Activated CD4-positive, alpha-beta memory T cell treated with anti-CD3 and anti-CD28 coated beads, Interleukin-2, amount 10 ng/mL, durations not matched to agents 7 days and 5 days (primary cell): ENCODE results near the gene FGF8. TPM values are rescaled to one million over a fixed set of nuclear protein-coding genes. Genes with fewer than 3 reads are reported as not detected.
"Not testable (repeated sequence)": the region's sequence is repeated elsewhere in the genome, so short reads cannot be mapped to it uniquely, and the experiment has no call there.

Source experiments
- CTCF ChIA-PET: fragments of 350-600 bp; sonication (Branson Sonifier 250); formaldehyde crosslinking; loops from one replicate; lab custom pipeline; 2021; ENCODE audit warnings: antibody characterized with exemption, inconsistent platforms; lab: Charles Lee
- POLR2A ChIA-PET: fragments of 350-600 bp; sonication (Branson Sonifier 250); formaldehyde crosslinking; loops from one replicate; lab custom pipeline; 2021; ENCODE audit warnings: antibody characterized with exemption; lab: Charles Lee
- DNase-seq: peaks from one replicate; pipeline ENCODE4 v3.0.0-alpha.2; 2020
- H3K27ac Mint-ChIP-seq: one replicate; pipeline ENCODE4 v1.8.0; 2021; ENCODE audit warnings: mild to moderate bottlenecking, mixed read lengths
- H3K27me3 Mint-ChIP-seq: one replicate; pipeline ENCODE4 v1.8.0; 2021; ENCODE audit warnings: mixed read lengths
- H3K36me3 Mint-ChIP-seq: one replicate; pipeline ENCODE4 v1.8.0; 2021; ENCODE audit warnings: low read depth, mixed read lengths
- H3K4me1 Mint-ChIP-seq: one replicate; pipeline ENCODE4 v1.8.0; 2021; ENCODE audit warnings: mixed read lengths
- H3K4me3 Mint-ChIP-seq: one replicate; pipeline ENCODE4 v1.8.0; 2021; ENCODE audit warnings: mild to moderate bottlenecking, mixed read lengths
- H3K9me3 Mint-ChIP-seq: one replicate; pipeline ENCODE4 v1.8.0; 2021; ENCODE audit warnings: mixed read lengths
- total RNA-seq, 2 experiments: library from RNA; stranded (reverse); gene quantifications; one replicate each; pipeline ENCODE4 v1.2.3, GENCODE V29; 2021

The FGF8 gene
- total RNA-seq, 2 experiments from 2014 or later, result not detected

DNA sequence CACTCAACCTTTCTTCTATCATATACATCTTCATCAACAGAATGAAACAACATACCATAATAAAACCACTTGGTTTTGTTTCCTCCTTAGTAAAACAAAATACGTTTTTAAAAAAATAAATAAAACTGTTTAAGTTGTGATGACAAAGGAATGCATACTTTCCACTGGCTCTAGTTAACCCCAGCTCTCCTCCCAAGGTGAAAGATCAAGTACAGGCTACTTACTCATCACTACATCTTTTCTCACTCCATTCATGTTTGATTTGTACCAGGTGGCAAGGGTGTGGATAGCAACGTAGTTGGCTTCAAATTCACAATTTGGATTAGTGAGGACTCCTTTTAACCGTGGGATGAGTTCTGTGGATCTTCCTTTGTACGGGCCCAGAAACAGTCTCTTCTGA is 27.6 kb upstream of the FGF8 start:
- Mint-ChIP-seq H3K27ac (no peak overlapping the region), H3K36me3 (peaks cover 61% of the 10 kb centered on the region), H3K4me1 (peaks cover 7% of the 10 kb centered on the region), H3K27me3 (no peaks in the 10 kb centered on the region), H3K4me3 (no peak overlapping the region), H3K9me3 (no peaks in the 10 kb centered on the region)
- POLR2A ChIA-PET, result interaction anchor here (1.7 kb wide), 1 partner anchor 18 kb away, joined by 4 read pairs; no protein-coding TSS in a partner anchor
- DNase-seq, result no peak
- CTCF ChIA-PET, result interaction anchor here (0.6 to 1.3 kb wide), 3 partner anchors 37 to 295 kb away, joined by 3 to 4 read pairs (median 3); no protein-coding TSS in a partner anchor

DNA sequence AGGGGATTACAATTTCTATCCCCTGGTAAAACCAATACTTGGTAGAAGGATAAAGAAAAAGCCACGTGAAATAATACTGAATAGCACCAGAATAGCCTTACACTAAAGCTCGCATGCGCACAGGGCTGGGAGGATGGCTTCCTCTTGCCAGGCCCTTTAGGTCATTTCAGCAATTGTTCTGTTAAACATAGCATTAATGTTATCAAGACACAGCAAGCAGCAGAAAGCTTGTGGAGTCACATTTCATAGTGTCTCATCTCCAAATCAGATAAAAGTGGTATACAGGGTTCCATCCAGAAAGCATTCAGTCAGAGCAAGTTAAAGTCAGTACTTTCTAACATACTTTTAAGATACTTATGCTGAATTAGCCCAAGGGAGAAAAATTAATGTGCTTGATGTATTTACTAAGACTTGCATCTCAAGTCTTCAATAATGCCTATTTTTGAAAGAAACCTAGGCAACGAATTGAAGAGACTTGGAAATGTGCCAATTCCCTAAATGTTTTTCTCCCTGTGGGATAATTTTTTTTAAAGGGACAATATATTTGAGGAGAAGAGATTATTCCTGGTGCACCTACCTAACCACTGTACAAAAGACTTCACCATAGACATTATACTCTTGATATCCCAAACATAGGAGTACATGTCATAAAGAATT is 21.6 kb upstream of the FGF8 start:
- ChIA-PET POLR2A (interaction anchor here (0.7 to 3.6 kb wide), 5 partner anchors 12 to 1718 kb away, joined by 3 to 31 read pairs (median 4); partner anchors contain the start of gene OGA), CTCF (interaction anchor here (0.7 to 2.3 kb wide), 5 partner anchors 14 to 363 kb away, joined by 3 to 13 read pairs (median 4); partner anchors contain the start of gene NPM3)
- Mint-ChIP-seq H3K27ac (no peak overlapping the region), H3K36me3 (peaks cover 82% of the 10 kb centered on the region), H3K4me1 (peaks cover 9% of the 10 kb centered on the region), H3K9me3 (no peaks in the 10 kb centered on the region), H3K27me3 (no peaks in the 10 kb centered on the region), H3K4me3 (no peak overlapping the region)
- DNase-seq, result no peak

DNA sequence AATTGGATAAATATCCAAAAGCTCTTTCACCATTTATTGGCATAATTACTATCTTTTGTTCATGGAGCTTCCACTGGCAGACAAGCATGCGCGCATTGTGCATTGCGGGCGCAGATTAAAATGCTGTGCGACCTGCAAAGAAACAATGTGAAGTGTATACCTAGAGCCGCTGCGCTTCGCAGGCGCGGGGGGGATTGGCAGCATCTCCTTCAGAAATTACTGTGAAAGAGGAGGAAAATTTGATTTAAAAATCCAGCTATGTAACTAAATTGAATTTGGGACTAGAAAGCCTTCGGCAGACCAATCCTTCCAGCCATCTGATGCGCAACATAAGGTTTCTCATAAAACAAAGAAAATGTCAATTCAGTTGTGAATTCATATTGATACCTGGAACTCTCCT is 17.6 kb upstream of the FGF8 start:
- H3K36me3 Mint-ChIP-seq, result peaks cover 70% of the 10 kb centered on the region
- CTCF ChIA-PET, result interaction anchor here (0.9 to 1.3 kb wide), 2 partner anchors 11 to 12 kb away, joined by 3 read pairs; no protein-coding TSS in a partner anchor
- H3K27ac Mint-ChIP-seq, result no peak overlapping the region
- no peak for DNase-seq
- POLR2A ChIA-PET, result no interaction called here
- H3K9me3 Mint-ChIP-seq, result no peaks in the 10 kb centered on the region
- H3K27me3 Mint-ChIP-seq, result no peaks in the 10 kb centered on the region
- H3K4me3 Mint-ChIP-seq, result no peak overlapping the region
- peaks cover 4% of the 10 kb centered on the region for H3K4me1 Mint-ChIP-seq

DNA sequence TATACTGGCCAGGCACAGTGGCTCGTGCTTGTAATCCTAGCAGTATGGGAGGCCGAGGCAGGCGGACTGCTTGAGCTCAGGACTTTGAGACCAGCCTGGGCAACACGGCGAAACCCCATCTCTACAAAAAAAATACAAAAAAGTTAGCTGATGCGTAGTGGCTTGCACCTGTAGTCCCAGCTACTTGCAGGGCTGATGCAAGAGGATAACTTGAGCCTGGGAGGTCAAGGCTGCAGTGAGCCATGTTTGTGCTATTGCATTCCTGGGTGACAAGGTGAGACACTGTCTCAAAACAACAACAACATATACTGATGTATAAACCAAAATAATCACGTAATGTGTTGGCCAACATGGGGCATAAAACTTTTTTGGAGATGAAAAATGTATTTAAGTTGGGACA is 13.8 kb upstream of the FGF8 start:
- H3K9me3 Mint-ChIP-seq, result no peaks in the 10 kb centered on the region
- DNase-seq, result no peak
- ChIA-PET POLR2A (no interaction called here), CTCF (interaction anchor here (0.6 to 1.4 kb wide), 2 partner anchors 8 to 218 kb away, joined by 3 to 5 read pairs; no protein-coding TSS in a partner anchor)
- H3K4me1 Mint-ChIP-seq, result peaks cover 14% of the 10 kb centered on the region
- H3K27me3 Mint-ChIP-seq, result no peaks in the 10 kb centered on the region
- no peak overlapping the region for H3K4me3 Mint-ChIP-seq
- H3K27ac Mint-ChIP-seq, result no peak overlapping the region
- H3K36me3 Mint-ChIP-seq, result peaks cover 68% of the 10 kb centered on the region

DNA sequence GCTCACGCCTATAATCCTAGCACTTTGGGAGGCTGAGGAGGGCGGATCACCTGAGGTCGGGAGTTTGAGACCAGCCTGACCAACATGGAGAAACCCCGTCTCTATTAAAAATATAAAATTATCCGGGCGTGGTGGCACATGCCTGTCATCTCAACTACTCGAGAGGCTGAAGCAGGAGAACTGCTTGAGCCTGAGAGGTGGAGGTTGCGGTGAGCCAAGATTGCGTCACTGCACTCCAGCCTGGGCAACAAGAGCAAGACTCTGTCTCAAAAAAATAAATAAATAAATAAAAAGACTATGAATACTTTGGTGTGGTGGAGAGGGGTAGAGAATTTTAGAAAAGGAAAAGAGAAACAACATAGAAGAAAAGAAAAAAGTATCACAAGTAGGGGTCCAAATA is 13.3 kb upstream of the FGF8 start:
- Mint-ChIP-seq H3K36me3 (peaks cover 66% of the 10 kb centered on the region), H3K4me1 (peaks cover 19% of the 10 kb centered on the region)
- H3K9me3 Mint-ChIP-seq, POLR2A ChIA-PET, H3K4me3 Mint-ChIP-seq, H3K27ac Mint-ChIP-seq, DNase-seq, H3K27me3 Mint-ChIP-seq: not testable (repeated sequence)
- CTCF ChIA-PET, result interaction anchor here (1.4 kb wide), 1 partner anchor 8 kb away, joined by 5 read pairs; no protein-coding TSS in a partner anchor

DNA sequence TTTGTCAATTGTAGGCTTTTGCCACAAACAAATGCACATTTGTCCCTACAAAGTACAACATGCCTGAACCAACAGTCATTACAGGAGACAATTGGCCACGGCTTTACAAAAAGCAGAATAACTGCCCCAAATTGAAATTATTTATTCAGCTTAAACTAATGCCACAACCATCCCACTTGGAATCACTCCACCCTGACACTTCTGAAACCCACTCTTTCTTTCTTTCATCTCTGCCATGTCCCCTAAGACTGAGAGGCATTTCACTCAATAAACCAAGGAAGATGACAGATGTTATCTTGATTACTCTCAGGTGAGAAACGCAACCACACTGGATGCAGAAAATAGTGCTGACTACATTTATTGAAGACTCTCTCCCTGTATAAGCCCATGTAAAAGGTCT is 9.9 kb upstream of the FGF8 start:
- POLR2A ChIA-PET, result interaction anchor here (3.6 kb wide), 1 partner anchor 11 kb away, joined by 16 read pairs; no protein-coding TSS in a partner anchor
- H3K4me1 Mint-ChIP-seq, result peaks cover 50% of the 10 kb centered on the region
- DNase-seq, result no peak
- no peaks in the 10 kb centered on the region for H3K27me3 Mint-ChIP-seq
- CTCF ChIA-PET, result no interaction called here
- no peaks in the 10 kb centered on the region for H3K9me3 Mint-ChIP-seq
- no peak overlapping the region for H3K27ac Mint-ChIP-seq
- H3K36me3 Mint-ChIP-seq, result peaks cover 47% of the 10 kb centered on the region
- no peak overlapping the region for H3K4me3 Mint-ChIP-seq

DNA sequence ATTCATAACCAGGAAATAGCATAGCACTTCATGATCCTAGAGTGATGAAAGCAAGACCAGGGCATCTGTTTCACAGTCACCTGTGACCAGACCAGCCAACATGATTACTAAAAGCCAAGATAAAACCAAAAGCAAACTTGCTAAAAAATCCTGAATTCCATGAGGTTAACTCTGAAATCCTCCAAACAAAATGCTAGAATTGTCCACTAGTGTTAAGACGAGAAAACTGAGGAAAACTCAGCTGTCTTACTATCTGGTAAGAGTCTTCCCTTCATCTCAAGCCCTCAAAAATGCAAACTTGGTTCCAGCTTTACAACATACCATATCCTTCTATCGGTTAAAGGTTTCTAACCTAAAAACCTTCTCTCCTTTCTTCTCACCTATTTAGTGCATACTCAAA is 8.6 kb upstream of the FGF8 start:
- CTCF ChIA-PET, result interaction anchor here (0.6 to 5.1 kb wide), 7 partner anchors 11 to 570 kb away, joined by 3 to 140 read pairs (median 4); partner anchors contain the start of gene OGA
- POLR2A ChIA-PET, result interaction anchor here (0.9 to 3.7 kb wide), 7 partner anchors 12 to 182 kb away, joined by 3 to 54 read pairs (median 4); partner anchors contain the start of gene OGA
- peaks cover 57% of the 10 kb centered on the region for H3K4me1 Mint-ChIP-seq

DNA sequence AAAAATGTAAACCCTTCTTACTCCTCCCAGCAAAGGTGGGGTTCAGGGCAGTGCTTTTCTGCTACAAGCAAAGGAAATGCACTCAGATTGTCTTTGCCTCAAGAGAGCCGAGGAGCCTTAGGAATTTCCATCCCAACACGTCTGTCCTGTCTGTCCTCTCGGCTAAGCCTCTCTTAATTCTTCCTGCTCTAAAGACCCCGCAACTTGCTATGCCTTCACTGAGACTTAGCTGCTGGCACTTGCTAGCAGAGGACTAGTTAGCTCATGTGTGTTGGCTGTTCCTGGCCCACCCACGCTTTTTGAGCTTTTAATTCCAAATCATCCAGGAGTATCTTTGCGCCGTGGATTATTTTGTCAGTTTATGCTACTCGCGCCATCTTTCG is 7.8 kb upstream of the FGF8 start:
- peak overlapping the region; percentile 80 for H3K27ac Mint-ChIP-seq
- H3K36me3 Mint-ChIP-seq, result peaks cover 35% of the 10 kb centered on the region
- no peaks in the 10 kb centered on the region for H3K9me3 Mint-ChIP-seq
- peaks cover 5% of the 10 kb centered on the region for H3K27me3 Mint-ChIP-seq
- POLR2A ChIA-PET, result interaction anchor here (1.0 to 3.7 kb wide), 10 partner anchors 10 to 181 kb away, joined by 3 to 54 read pairs (median 4); partner anchors contain the start of gene OGA
- H3K4me3 Mint-ChIP-seq, result peak overlapping the region; percentile 100
- peaks cover 66% of the 10 kb centered on the region for H3K4me1 Mint-ChIP-seq
- DNase-seq, result no peak
- CTCF ChIA-PET, result interaction anchor here (0.6 to 5.1 kb wide), 8 partner anchors 10 to 570 kb away, joined by 3 to 140 read pairs (median 4); partner anchors contain the start of gene OGA

More for the DNA sequence above, 8.6 kb upstream of the FGF8 start:
- Mint-ChIP-seq H3K9me3 (no peaks in the 10 kb centered on the region), H3K27me3 (no peaks in the 10 kb centered on the region), H3K36me3 (peaks cover 40% of the 10 kb centered on the region), H3K27ac (peak overlapping the region; percentile 80), H3K4me3 (no peak overlapping the region)
- DNase-seq, result no peak

DNA sequence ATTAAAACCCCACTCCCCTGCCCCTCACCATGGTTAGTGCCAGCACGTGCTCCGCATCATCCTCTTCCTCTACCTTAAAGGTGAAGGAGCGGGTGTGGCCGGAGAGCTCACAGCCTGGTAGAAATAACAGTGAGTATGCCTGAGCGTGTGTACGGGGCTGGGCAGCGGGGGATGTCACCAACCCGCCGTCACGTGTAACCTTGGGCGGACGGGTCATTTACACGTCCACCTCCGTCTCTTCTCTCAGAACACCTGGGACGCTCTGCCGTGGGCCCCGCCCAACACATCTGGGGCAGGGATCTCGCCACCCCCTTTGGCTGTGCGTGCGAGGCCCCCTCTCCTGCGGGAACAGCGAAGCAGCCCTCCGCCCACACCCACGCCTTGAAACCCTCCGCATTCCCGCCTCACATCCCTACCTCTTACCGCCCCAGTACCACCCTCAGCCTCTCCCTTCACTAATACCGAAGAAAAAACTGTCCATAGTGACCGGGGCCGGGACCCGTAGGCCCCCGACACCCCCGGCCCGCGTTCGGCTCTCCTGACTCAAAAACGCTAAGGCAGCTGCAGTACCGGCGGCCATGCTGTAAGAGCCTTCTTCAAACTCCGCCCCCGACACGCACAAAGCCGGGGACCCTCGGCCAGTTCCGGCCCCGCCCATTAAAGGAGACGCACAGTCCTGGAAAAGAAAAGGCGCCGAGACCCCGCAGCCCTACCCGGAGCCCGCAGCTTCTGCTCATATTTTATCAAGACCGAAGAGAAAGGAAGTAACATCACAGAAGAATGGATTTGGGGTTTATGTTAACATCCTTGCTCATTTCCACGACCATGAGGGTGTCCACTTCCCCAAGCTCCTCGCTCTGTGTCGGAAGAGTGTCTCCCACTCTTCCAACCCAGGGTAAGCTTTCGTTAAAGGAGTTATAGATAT is 7.2 kb upstream of the FGF8 start, which contains the start of gene NPM3:
NPM3 (minus strand) TSS at position 636 of the 925 bp plus-strand sequence; CDS start at position 580, 56 bp downstream.
- H3K27ac Mint-ChIP-seq, result peak within 1 kb of the TSS; percentile 80
- DNase-seq, result peak; percentile 85
- ChIA-PET POLR2A (interaction anchor here (0.9 to 3.7 kb wide), 12 partner anchors 10 to 180 kb away, joined by 3 to 54 read pairs (median 4); partner anchors contain the start of gene OGA), CTCF (interaction anchor here (0.6 to 5.1 kb wide), 13 partner anchors 10 to 570 kb away, joined by 3 to 140 read pairs (median 4); partner anchors contain the start of gene OGA)
- H3K9me3 Mint-ChIP-seq, result no peaks in the 10 kb centered on the region
- H3K4me3 Mint-ChIP-seq, result peak within 1 kb of the TSS; percentile 100
- H3K4me1 Mint-ChIP-seq, result peaks cover 66% of the 10 kb centered on the region
- peaks cover 7% of the 10 kb centered on the region for H3K27me3 Mint-ChIP-seq
- peaks cover 35% of the 10 kb centered on the region for H3K36me3 Mint-ChIP-seq

DNA sequence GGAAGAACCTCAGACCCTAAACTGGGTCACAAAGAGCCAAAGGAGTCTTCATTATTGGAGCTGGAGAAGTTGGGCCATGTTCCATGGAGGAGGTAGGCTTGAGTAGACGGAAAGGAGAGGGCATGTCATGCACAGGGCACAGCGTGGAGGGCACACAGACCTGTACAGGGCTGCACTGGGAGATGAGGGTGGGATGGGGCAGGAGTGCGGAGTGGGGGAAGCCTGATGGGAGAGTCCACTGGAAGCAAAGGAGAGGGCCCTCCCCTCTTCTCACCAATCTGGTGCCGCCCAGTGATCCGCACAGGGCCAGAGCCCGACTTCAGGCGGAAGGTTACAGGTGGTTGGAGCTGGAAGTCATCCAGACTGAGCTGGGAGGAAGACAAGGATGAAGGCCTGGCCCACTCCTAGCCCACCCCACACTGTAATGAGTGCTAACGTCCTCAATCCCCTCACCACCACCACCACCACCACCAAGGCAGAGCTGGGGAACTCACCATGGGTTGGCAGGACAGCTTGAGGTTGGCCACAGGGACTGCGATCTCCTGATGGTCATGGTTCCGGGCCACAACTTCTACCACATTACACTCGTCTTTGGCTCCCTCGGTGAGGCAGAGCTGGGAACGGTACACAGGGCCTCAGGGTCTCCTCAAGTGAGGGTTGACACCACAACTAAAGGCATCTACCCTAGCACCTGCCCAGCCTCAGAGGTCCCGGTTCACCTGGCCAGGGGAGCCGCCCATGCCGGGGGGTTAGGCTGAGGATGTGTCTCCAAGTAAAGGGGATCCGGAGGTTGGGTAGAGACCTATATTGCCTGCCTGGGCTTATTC is 6.3 kb upstream of the FGF8 start:
- POLR2A ChIA-PET, result interaction anchor here (0.9 to 3.7 kb wide), 6 partner anchors 9 to 180 kb away, joined by 3 to 54 read pairs (median 5); partner anchors contain the start of genes FBXW4 and OGA
- peaks cover 29% of the 10 kb centered on the region for H3K36me3 Mint-ChIP-seq
- peaks cover 62% of the 10 kb centered on the region for H3K4me1 Mint-ChIP-seq
- CTCF ChIA-PET, result interaction anchor here (0.7 to 5.1 kb wide), 20 partner anchors 8 to 620 kb away, joined by 3 to 140 read pairs (median 6); partner anchors contain the start of gene OGA
- peaks cover 16% of the 10 kb centered on the region for H3K27me3 Mint-ChIP-seq
- H3K4me3 Mint-ChIP-seq, result peak overlapping the region; percentile 100
- H3K27ac Mint-ChIP-seq, result peak overlapping the region; percentile 23
- no peak for DNase-seq
- no peaks in the 10 kb centered on the region for H3K9me3 Mint-ChIP-seq

DNA sequence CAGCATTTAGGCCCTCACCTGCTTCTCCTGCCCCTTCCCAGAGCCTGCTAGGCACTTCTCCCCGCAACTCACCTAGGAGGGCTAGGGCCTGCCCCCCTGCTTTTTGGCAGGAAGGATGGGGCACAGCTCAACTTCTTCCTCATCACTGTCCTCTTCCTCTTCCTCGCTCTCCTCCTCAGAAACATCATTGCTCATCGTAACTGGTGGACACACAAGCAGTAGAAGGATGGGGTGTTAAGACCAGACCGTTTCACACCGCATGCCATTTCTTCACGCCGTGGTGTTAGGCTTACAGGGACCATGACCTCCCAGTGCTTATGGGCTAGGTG is 5.7 kb upstream of the FGF8 start:
- Mint-ChIP-seq H3K27ac (peak overlapping the region; percentile 23), H3K36me3 (peaks cover 27% of the 10 kb centered on the region)
- CTCF ChIA-PET, result interaction anchor here (0.6 to 5.1 kb wide), 48 partner anchors 8 to 620 kb away, joined by 3 to 140 read pairs (median 4); partner anchors contain the start of genes DPCD, OGA and POLL

More for the DNA sequence above, 5.7 kb upstream of the FGF8 start:
- peak overlapping the region; percentile 100 for H3K4me3 Mint-ChIP-seq
- no peak for DNase-seq
- H3K9me3 Mint-ChIP-seq, result no peaks in the 10 kb centered on the region
- POLR2A ChIA-PET, result interaction anchor here (0.7 to 3.7 kb wide), 9 partner anchors 8 to 179 kb away, joined by 3 to 54 read pairs (median 4); partner anchors contain the start of genes FBXW4 and OGA
- H3K4me1 Mint-ChIP-seq, result peaks cover 61% of the 10 kb centered on the region
- peaks cover 22% of the 10 kb centered on the region for H3K27me3 Mint-ChIP-seq
